OCI-LY7 (cell line): ENCODE data around the gene STK32A.

ENCODE experiments used
- CTCF ChIP-seq: fragments of 200-600 bp; sonication (generic); conservative IDR thresholded peaks from 2 replicates; pipeline ENCODE4 v1.5.1; 2014; ENCODE audit warnings: mild to moderate bottlenecking, antibody characterized with exemption, low read length, moderate library complexity, mixed read lengths
- EZH2phosphoT487 ChIP-seq: fragments of 200-600 bp; sonication (generic); IDR thresholded peaks from 2 replicates; pipeline ENCODE4 v1.6.1; 2018; ENCODE audit warnings: low read depth, borderline replicate concordance, mild to moderate bottlenecking, mixed run types, antibody characterized with exemption, low read length, moderate library complexity, mixed read lengths

- TF ChIP-seq CTCF = no peak
- TF ChIP-seq EZH2phosphoT487 = no peak
Measured at GRCh38 chr5:147332658-147333057, 97.8 kb downstream of the STK32A start.
